Measurements from ENCODE around the gene TIMM29.
"Not testable (repeated sequence)": the region's sequence is repeated elsewhere in the genome, so short reads cannot be mapped to it uniquely, and the experiment has no call there.

Gene TIMM29

DNA sequence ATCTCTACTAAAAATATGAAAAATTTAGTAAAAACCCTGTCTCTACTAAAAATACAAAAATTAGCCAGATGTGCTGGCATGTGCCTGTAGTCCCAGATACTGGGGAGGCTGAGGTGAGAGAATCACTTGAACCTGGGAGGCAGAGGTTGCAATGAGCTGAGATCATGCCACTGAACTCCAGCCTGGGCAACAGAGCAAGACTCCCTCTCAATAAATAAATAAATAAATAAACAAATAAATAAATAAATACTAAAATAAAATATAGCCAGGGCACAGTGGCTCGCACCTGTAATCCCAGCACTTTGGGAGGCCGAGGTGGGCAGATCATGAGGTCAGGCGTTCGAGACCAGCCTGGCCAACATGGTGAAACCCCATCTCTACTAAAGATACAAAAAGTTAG is 14.8 kb downstream of the TIMM29 start:
- not testable (repeated sequence) for DNase-seq (ENCODE audit: low read depth)

- DNase-seq (ENCODE audit: low read depth): no peak
Measured at GRCh38 chr19:10945264-10945663, 16.7 kb downstream of the TIMM29 start.

DNA sequence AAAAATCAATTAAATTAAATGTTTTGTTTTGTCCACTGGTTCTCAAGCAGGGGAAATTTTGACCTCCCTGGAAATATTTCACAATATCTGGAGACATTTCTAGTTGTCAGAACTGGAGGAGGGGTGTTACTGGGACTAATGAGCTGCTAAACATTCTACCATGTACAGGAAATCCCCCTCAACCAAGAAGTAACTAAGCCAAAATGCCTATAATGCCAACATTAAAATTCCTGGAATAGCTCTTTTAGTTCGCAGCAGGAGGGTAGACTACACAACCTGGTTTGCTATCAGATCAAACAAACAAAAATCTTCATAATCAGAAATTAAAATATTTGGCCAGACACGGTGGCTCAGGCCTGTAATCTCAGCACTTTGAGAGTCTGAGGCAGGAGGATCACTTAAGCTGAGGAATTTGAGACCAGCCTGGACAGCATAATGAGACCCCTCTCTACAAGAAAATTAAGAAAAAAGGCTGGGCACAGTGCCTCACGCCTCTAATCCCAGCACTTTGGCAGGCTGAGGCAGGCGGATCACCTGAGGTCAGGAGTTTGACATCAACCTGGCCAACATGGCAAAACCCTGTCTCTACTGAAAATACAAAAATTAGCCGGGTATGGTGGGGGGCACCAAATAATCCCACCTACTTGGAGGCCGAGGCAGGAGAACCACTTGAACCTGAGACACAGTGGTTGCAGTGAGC is 18.5 kb downstream of the TIMM29 start:
- DNase-seq (ENCODE audit: low read depth): no peak

DNA sequence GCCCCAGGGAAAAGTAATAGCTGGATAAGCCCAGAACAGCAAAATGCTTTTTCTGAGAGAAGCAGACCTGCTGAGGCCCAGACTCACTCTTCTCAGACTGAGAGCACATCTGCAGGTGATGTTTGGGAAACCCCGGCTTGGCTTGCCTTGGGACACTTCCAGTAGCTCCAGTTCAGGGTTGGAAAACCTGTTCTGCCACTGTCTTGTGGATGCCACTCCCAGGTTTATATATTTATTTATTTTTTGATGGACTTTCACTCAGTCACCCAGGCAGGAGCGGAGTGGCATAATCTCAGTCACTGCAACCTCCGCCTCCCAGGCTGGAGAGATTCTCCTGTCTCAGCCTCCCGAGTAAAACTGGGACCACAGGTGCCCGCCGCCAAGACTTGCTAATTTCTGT is 24.2 kb downstream of the TIMM29 start:
- no peak for DNase-seq (ENCODE audit: low read depth)

DNA sequence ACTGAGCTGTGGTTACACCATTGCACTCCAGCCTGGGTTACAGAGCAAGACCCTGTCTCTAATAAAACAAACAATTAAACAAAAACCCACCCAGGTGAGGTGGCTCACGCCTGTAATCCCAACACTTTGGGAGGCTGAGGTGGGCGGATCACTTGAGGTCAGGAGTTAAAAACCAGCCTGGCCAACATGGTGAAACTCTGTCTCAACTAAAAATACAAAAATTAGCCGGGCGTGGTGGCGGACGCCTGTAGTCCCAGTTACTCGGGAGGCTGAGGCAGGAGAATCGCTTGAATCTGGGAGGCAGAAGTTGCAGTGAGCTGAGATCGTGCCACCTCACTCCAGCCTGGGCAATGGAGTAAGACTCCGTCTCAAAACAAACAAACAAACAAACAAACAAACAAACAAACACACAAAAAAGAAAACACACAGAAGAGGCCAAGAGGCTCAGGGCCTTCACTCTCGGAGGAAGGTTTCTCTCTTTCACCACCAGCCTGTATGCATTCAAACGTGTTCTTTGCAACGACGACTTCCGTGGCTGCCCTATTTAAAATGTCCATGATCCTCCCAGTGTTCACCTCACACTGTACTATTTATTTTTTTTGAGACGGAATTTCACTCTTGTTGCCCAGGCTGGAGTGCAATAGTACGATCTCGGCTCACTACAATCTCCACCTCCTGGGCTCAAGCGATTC is 30.8 kb downstream of the TIMM29 start:
- DNase-seq (ENCODE audit: low read depth): not testable (repeated sequence)

DNA sequence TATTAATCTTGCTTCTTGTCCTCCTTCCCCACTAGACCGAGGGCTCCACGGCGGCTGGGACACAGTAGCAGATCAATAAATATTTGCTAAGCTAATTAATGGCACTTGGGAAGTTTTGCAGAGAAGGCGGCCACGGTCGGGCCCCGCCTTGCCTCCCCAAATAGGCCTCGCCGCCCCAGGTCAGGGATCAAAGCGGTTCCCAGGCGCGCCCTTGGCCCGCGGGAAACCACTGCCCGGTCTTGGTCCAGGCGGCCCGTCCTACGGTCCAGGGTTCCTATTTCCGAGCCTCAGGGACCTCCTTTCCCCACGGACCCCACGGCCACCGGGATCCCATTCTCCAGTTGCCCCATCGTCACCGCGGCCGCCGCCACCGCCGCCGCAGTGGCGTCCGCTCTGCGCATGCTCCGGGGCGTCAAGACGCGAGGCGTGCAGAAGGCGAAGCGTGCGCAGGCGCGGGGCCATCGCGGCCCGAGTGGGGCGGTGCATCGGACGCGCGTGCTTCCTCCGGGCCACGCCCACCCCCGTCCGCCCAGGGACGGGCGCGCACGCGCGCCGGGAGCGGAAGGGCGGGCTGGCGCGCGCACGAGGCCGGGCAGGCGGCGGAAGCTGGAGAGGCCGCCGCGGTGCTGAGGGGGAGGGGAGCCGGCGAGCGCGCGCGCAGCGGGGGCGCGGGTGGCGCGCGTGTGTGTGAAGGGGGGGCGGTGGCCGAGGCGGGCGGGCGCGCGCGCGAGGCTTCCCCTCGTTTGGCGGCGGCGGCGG is 31.9 kb downstream of the TIMM29 start, which contains the start of gene SMARCA4:
Gene SMARCA4, plus strand, starts transcription at position 717 of the 759 bp plus-strand sequence. CDS start 23,122 bp downstream, outside the sequence.
- DNase-seq (ENCODE audit: low read depth): peak; percentile 97

- DNase-seq (ENCODE audit: low read depth): no peak
Measured at GRCh38 chr19:10961073-10961860, 32.7 kb downstream of the TIMM29 start.

GRCh38 chr19:10962863-10963262 is 34.3 kb downstream of the TIMM29 start:
- DNase-seq (ENCODE audit: low read depth): no peak

DNA sequence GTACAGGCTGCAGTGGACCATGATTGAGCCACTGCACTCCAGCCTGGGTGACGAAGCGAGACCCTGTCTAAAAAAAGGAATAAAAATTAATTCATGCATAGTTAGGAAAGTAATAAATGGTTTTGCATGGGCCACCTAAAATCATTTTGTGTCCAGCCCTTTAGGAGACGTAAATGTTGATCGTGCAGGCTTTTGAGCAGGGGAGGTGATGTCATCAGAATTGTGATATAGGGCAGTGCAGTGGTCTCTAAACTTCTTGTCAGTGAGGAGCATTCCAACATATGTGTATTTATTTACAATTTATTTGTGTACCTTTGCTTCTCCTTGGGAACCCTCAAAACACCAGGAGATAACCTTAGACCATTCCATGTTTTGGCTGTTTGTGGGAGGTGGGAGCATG is 35.3 kb downstream of the TIMM29 start:
- no peak for DNase-seq (ENCODE audit: low read depth)

DNA sequence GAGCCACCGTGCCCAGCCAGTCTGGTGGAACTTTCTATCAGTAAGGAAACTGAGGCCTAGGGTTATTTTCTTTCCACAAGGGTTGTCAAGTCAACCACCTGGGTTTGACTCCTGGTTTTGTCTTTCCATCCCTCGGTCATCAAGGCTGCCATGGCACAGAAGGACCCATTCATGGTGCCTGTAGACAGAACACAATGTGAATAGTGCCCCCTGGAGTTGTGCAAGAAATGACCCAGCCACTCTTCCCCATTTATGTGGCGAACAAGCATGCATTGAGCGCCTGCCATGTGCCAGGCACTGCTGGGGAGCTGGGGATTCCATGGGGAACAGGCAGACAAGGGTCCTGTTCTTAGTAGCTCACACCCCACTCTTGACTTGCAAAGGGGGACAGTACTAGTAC is 36.3 kb downstream of the TIMM29 start:
- DNase-seq (ENCODE audit: low read depth): no peak

- no peak for DNase-seq (ENCODE audit: low read depth)
Measured at GRCh38 chr19:10965398-10965797, 36.8 kb downstream of the TIMM29 start.

DNA sequence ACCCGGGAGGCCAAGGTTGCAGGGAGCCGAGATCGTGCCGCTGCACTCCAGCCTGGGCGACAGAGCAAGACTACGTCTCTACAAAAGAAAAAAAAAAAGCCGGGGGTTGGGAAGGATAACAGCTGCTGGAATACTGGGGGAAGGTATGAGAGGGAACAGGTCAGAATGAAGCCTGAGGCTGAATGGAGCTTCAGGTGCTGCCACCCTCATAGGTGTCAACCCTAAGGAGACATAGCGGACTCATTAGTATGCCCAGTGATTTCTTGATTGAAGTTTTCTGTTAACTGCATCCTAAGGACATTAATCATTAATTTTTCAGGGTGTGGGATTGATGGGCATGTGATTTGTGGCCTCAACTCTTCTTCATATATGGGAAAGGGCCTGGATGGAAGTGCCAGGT is 38.2 kb downstream of the TIMM29 start:
- no peak for DNase-seq (ENCODE audit: low read depth)

DNA sequence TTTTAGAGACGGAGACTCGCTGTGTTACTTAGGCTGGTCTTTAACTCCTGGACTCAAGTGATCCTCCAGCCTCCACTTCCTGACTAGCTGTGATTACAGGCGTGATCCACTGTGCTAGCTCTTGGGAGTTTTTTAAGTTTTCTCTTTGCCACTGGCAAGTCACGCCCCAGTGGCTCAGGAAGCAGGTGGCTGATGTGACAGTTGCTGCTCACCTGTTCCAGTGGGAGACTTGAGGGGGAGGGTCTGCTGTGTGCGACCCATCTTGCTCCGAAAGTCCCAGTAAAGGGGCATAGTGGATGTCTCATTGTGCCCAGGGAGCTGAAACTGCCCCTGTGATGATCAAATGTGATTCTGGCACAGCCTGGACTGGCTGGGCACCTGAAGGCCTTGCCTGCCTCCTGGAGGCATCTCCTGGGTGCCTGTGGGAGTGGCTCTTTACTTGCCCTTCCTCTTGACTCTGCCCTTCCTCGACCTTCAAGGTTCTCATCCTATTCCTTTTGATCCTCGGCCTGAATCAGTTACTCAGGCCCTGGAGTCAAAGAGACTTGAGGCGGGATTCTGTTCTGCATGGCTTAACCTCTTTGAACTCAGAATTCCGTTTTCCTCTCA is 40.0 kb downstream of the TIMM29 start:
- DNase-seq (ENCODE audit: low read depth): no peak

- no peak for DNase-seq (ENCODE audit: low read depth)
Measured at GRCh38 chr19:10971107-10971726, 42.6 kb downstream of the TIMM29 start.

GRCh38 chr19:10975374-10976130 is 46.9 kb downstream of the TIMM29 start:
- DNase-seq (ENCODE audit: low read depth): no peak

DNA sequence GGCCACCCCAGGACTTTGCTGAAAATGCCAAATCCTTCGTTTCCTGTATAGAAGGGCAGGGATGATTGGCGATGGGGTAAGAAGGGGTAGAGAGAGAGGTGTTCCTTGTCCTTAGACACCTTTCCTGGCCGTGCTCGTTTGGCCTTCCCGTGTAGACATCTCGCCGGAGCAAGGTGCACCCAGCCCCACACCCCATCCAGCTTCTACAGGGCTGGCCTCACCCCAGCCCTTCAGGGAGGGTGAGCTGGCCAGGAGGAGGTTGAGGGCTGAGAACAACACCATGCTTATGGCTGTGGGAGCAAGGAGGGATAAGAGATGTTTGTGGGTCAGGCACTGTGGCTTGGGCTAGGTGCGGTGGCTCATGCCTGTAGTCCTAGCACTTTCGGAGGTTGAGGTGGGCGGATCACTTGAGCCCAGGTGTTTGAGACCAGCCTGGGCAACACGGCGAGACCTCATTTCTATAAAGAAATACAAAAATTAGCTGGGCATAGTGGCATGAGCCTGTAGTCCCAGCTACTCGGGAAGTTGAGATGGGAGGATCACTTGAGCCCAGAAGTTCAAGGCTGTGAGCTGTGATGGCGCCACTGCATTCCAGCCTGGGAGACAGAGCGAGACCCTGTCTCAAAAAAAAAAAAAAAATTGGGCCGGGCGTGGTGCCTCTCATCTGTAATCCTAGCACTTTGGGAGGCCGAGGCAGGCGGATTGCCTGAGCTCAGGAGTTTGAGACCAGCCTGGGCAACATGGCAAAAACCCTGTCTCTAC is 47.7 kb downstream of the TIMM29 start:
- DNase-seq (ENCODE audit: low read depth): no peak

- DNase-seq (ENCODE audit: low read depth): no peak
Measured at GRCh38 chr19:10977742-10978092, 49.1 kb downstream of the TIMM29 start.

Measured in stimulated activated CD8-positive, alpha-beta memory T cell treated with anti-CD3 and anti-CD28 coated beads, Interleukin-4, amount 100 ng/mL, for 24 hours (primary cell).